HepG2 (cell line): ENCODE results near the gene RGS19. TPM values are rescaled to one million over a fixed set of nuclear protein-coding genes. Genes with fewer than 3 reads are reported as not detected.

ENCODE experiments used
- AFF4 ChIP-seq: sonication (generic); formaldehyde crosslinking; IDR thresholded peaks from 2 replicates; pipeline ENCODE4 v1.4.0; 2020; ENCODE audit warnings: missing genetic modification reagents
- ARHGAP35 ChIP-seq: sonication (generic); formaldehyde crosslinking; IDR thresholded peaks from 2 replicates; pipeline ENCODE4 v1.9.0; 2022; ENCODE audit warnings: mild to moderate bottlenecking, inconsistent platforms, moderate library complexity, missing genetic modification reagents, borderline replicate concordance
- FOXJ3 ChIP-seq: sonication (generic); formaldehyde crosslinking; IDR thresholded peaks from 2 replicates; pipeline ENCODE4 v1.4.0; 2020; ENCODE audit warnings: missing genetic modification reagents, mild to moderate bottlenecking, borderline replicate concordance
- FOXP1 ChIP-seq, 2 experiments: fragments of 450-650 bp in 1 of 2; IDR thresholded peaks; 2 replicates each; pipeline ENCODE4 v1.6.1; 2017 to 2018; ENCODE audit warnings: antibody characterized with exemption in 1 of 2
- HDAC6 ChIP-seq: fragments of 200-600 bp; sonication (generic); IDR thresholded peaks from 2 replicates; pipeline ENCODE4 v1.7.0; 2017; ENCODE audit warnings: mild to moderate bottlenecking, antibody characterized with exemption, low read length, low read depth
- HMG20A ChIP-seq: IDR thresholded peaks from 2 replicates; pipeline ENCODE4 v1.6.1; 2016; ENCODE audit warnings: borderline replicate concordance
- HNRNPK ChIP-seq: fragments of 200-400 bp; formaldehyde crosslinking; IDR thresholded peaks from 2 replicates; pipeline ENCODE4 v1.6.1; 2018; ENCODE audit warnings: low read length, low read depth, moderate library complexity, mild to moderate bottlenecking; ENCODE audit not compliant: poor library complexity, severe bottlenecking
- IKZF5 ChIP-seq: IDR thresholded peaks from 2 replicates; pipeline ENCODE4 v1.6.1; 2018; ENCODE audit warnings: missing genetic modification reagents, mild to moderate bottlenecking, missing compliant biosample characterization
- ISL2 ChIP-seq: sonication (generic); formaldehyde crosslinking; IDR thresholded peaks from 2 replicates; pipeline ENCODE4 v1.5.0; 2020; ENCODE audit warnings: missing genetic modification reagents
- ISX ChIP-seq: sonication (generic); formaldehyde crosslinking; conservative IDR thresholded peaks from 2 replicates; pipeline ENCODE4 v1.5.0; 2020; ENCODE audit warnings: missing genetic modification reagents
- MXI1 ChIP-seq: IDR thresholded peaks from 3 replicates; pipeline ENCODE4 v1.6.1; 2012; ENCODE audit warnings: low read depth, low read length, inconsistent platforms, borderline replicate concordance
- MYPOP ChIP-seq: sonication (generic); formaldehyde crosslinking; IDR thresholded peaks from 2 replicates; pipeline ENCODE4 v1.8.1; 2023; ENCODE audit warnings: mild to moderate bottlenecking, moderate library complexity, missing genetic modification reagents
- PCBP2 ChIP-seq: fragments of 200-400 bp; formaldehyde crosslinking; optimal IDR thresholded peaks from 2 replicates; pipeline ENCODE3; 2018; ENCODE audit warnings: low read length, low read depth; ENCODE audit not compliant: poor library complexity, severe bottlenecking
- RXRA ChIP-seq: sonication (generic); formaldehyde crosslinking; IDR thresholded peaks from 2 replicates; pipeline ENCODE4 v1.5.1; 2020; ENCODE audit warnings: missing genetic modification reagents
- ZFP91 ChIP-seq: sonication (generic); formaldehyde crosslinking; IDR thresholded peaks from 2 replicates; pipeline ENCODE4 v1.9.0; 2022; ENCODE audit warnings: missing genetic modification reagents, mild to moderate bottlenecking, borderline replicate concordance
- ZFX ChIP-seq: sonication (generic); formaldehyde crosslinking; IDR thresholded peaks from 2 replicates; pipeline ENCODE4 v1.4.0; 2020; ENCODE audit warnings: mild to moderate bottlenecking, low read depth, missing genetic modification reagents, moderate library complexity
- ZIK1 ChIP-seq: sonication (generic); formaldehyde crosslinking; IDR thresholded peaks from 2 replicates; pipeline ENCODE4 v1.5.0; 2020; ENCODE audit warnings: mild to moderate bottlenecking, low read depth, missing genetic modification reagents, borderline replicate concordance
- ZNF251 ChIP-seq: sonication (generic); formaldehyde crosslinking; IDR thresholded peaks from 2 replicates; pipeline ENCODE4 v1.9.0; 2021; ENCODE audit warnings: mild to moderate bottlenecking, missing genetic modification reagents
- ZNF468 ChIP-seq: sonication (generic); formaldehyde crosslinking; IDR thresholded peaks from 2 replicates; pipeline ENCODE4 v1.8.0; 2022; ENCODE audit warnings: mild to moderate bottlenecking, moderate library complexity, missing genetic modification reagents
- ZNF558 ChIP-seq: sonication (generic); formaldehyde crosslinking; IDR thresholded peaks from 2 replicates; pipeline ENCODE4 v1.9.0; 2022; ENCODE audit warnings: mild to moderate bottlenecking, missing genetic modification reagents, borderline replicate concordance
- ZSCAN9 ChIP-seq: IDR thresholded peaks from 2 replicates; pipeline ENCODE4 v1.6.1; 2016; ENCODE audit warnings: borderline replicate concordance
- ZZZ3 ChIP-seq: sonication (generic); formaldehyde crosslinking; IDR thresholded peaks from 2 replicates; pipeline ENCODE4 v1.4.0; 2020; ENCODE audit warnings: missing genetic modification reagents, mild to moderate bottlenecking, borderline replicate concordance
- polyA plus RNA-seq, 8 experiments: library from polyadenylated mRNA; depleted of rRNA in 3 of 8; stranded (reverse) in 7 of 8; unstranded in 1 of 8; fragments of >200 nt; fragmentation: Illumina TruSeq in 4 of 8; extraction: Trizol in 4 of 8; gene quantifications; 2 replicates each; pipeline versions ENCODE4 v1.2.1 to v1.2.3, GENCODE V29; 2011 to 2016; ENCODE audit warnings: low read depth in 4 of 8, missing spikeins in 1 of 8, mixed read lengths in 1 of 8; ENCODE audit not compliant: insufficient read depth in 1 of 8
- total RNA-seq, 5 experiments: library from RNA; depleted of rRNA; stranded (reverse); fragments of >200 nt; fragmentation: Illumina TruSeq; extraction: Trizol; gene quantifications; 2 replicates each; pipeline ENCODE4 v1.2.3, GENCODE V29; 2016; ENCODE audit warnings: low read depth in 1 of 5

The RGS19 gene
- total and polyA plus RNA-seq, 2 of the 13 experiments (the other 11 are each of a cell fraction or from before 2014, with no cell fraction given): 10.7 to 11.9 TPM

GRCh38 chr20:64042054-64042781, 37.1 kb downstream of the RGS19 start (continued):
- TF ChIP-seq MYPOP: peak; percentile 87
- peak; percentile 52; the same call in 1 of the 2 replicates for TF ChIP-seq RXRA
- peak; percentile 44; the same call in 1 of the 2 replicates for TF ChIP-seq ISL2 (CRISPR knock-in tag)
- TF ChIP-seq ZIK1: no peak; the same call in 1 of the 2 replicates
- peak; percentile 84; the same call in 1 of the 2 replicates for TF ChIP-seq AFF4 (CRISPR knock-in tag)
- peak; percentile 32 for TF ChIP-seq ARHGAP35 (CRISPR knock-in tag)
- no peak for TF ChIP-seq IKZF5 (CRISPR knock-in tag)
- no peak for TF ChIP-seq ZNF251 (CRISPR knock-in tag)
- peak; percentile 49; the same call in 1 of the 2 replicates for TF ChIP-seq ZFP91 (CRISPR knock-in tag)
- no peak for TF ChIP-seq HDAC6
- no peak for TF ChIP-seq HMG20A
- no peak for TF ChIP-seq FOXJ3 (CRISPR knock-in tag)
- TF ChIP-seq ZSCAN9: no peak
- TF ChIP-seq ZZZ3 (CRISPR knock-in tag): no peak; the same call in 1 of the 2 replicates
- TF ChIP-seq ZNF468 (CRISPR knock-in tag): no peak
- no peak for TF ChIP-seq ISX
- TF ChIP-seq ZNF558 (CRISPR knock-in tag): peak; percentile 24; the same call in 1 of the 2 replicates
- no peak for TF ChIP-seq FOXP1 (IDR thresholded peaks at IDR 0.05)
- no peak for TF ChIP-seq FOXP1 (CRISPR knock-in tag; IDR thresholded peaks at IDR 0.05)
- peak; percentile 3 for TF ChIP-seq PCBP2
- peak; percentile 97 for TF ChIP-seq HNRNPK
- no peak for TF ChIP-seq MXI1
- TF ChIP-seq ZFX: peak; percentile 80
